Urinary bladder (tissue), 4 donors: ENCODE results near the gene SORCS2. TPM values are rescaled to one million over a fixed set of nuclear protein-coding genes. Genes with fewer than 3 reads are reported as not detected.

Experiments
- DNase-seq: peaks from one replicate; pipeline ENCODE4 v3.0.0-alpha.2; 2015; ENCODE audit errors: extremely low spot score
- H3K27ac ChIP-seq: one replicate; pipeline ENCODE4 v1.5.1; 2013; ENCODE audit warnings: low read depth, mild to moderate bottlenecking, moderate library complexity
- H3K36me3 ChIP-seq: one replicate; pipeline ENCODE4 v1.6.1; 2013; ENCODE audit warnings: mild to moderate bottlenecking, moderate library complexity; ENCODE audit not compliant: insufficient read depth
- H3K4me1 ChIP-seq: one replicate; pipeline ENCODE4 v1.6.1; 2013; ENCODE audit warnings: mild to moderate bottlenecking, moderate library complexity; ENCODE audit not compliant: insufficient read depth
- H3K4me3 ChIP-seq: one replicate; pipeline ENCODE4 v1.5.1; 2013; ENCODE audit warnings: low read depth, low read length
- WGBS: extraction: QIAGEN DNeasy Blood & Tissue Kit; methylation state at CpG from one replicate; pipeline ENCODE4 v1.1.7; 2013; 5-methylcytosine and 5-hydroxymethylcytosine counted together
- polyA plus RNA-seq: library from polyadenylated mRNA; stranded (reverse); fragments of 200-250 nt; gene quantifications from one replicate; pipeline ENCODE4 v1.2.3, GENCODE V29; 2013
- total RNA-seq: library from RNA; depleted of rRNA; stranded (reverse); fragments of >200 nt; gene quantifications from one replicate; pipeline ENCODE4 v1.2.3, GENCODE V29; 2014
- donor health status: healthy with polysubstance abuse.
- donor health status: healthy.

SORCS2 gene
- total and polyA plus RNA-seq, 2 donors: 5.3 to 10.8 TPM

DNA sequence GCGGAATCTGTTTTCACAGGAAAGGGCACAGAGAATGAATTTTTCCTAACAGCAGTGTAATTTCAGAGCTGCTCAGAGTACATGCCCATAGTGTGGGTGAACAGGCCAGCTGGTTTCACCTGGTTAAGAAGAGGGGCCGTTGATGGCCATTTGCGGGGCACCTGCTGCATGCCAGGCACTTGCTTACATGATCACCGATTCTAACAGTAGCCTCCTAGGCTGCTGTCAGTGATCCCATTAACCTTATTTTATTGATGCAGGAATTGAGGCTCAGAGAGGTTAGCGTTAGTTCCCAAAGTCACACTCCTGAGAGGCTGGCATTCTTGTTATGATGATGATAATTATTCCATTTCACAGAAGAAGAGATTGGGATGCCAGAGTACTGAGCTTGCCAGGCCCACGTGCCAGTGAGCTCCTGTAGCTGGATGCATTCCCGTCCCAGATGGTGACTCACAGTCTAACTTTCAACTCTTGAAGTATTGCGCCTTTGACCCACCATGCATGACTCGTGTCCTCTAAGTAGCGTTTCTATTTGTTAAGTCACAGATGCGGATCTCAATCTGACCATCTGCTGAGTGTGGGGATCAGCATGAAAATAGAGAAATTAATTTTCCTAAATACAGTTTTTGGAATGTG is 165.9 kb downstream of the SORCS2 start:
- H3K4me1 ChIP-seq: no peaks in the 10 kb centered on the region

DNA sequence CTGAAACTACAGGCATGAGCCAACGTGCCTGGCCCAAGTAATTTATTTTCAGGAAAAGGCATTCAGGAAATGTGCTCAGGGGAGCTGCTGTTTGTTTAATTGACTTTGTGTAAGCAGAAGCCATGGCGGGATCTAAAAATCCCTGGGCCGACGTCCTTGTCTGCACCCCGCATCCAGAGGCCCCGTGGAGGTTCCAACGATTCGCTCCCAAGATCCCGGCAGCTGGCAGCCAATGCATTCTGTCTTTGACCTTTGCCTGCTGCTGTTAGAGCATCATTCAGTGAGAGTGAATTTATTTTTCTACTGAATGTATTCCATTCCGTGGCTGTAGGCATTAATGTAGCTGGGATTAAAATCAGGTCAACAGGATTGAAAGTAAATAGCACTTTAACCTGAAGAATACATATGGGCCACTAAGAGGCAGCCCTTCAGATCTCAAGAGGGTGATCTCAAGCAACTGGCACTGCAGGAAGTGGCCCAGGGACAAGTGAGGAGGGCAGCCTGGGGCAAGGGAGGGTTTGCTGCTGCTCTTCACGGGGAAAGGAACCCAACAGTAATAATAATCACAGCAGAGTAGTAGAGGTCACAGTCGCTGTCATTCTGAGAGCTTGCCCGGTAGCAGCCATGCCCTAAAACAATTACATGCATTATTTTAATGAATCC is 167.2 kb downstream of the SORCS2 start:
- no peaks in the 10 kb centered on the region for H3K4me1 ChIP-seq
- no peak for DNase-seq
- H3K36me3 ChIP-seq: no peaks in the 10 kb centered on the region
- H3K4me3 ChIP-seq: no peak overlapping the region
- no peak overlapping the region for H3K27ac ChIP-seq
- WGBS: 64% methylated on average over 13 of the region's 13 CpGs

More for the DNA sequence above, 165.9 kb downstream of the SORCS2 start:
- 61% methylated on average over 11 of the region's 11 CpGs for WGBS
- H3K36me3 ChIP-seq: no peaks in the 10 kb centered on the region
- no peak for DNase-seq
- no peak overlapping the region for H3K4me3 ChIP-seq
- no peak overlapping the region for H3K27ac ChIP-seq

DNA sequence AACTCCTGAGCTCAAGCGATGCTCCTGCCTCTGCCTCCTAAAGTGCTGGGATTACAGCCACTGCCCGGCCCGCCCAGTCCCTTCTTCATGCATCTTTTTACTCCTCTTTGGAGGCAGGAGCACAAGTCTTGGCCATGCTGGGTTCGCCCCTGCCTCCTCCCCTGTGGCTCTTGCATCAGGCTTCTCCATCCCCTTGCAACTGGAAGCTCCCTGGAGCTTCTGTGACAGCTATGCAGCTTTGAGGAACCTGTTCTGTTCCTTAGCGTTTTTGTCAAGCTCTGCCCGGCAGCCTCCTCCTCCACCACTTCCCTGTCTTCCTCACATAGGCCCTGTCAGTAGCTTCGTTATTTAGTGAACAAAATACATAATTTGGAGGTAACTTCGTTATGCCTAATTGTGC is 168.5 kb downstream of the SORCS2 start:
- DNase-seq: no peak
- Histone ChIP-seq H3K36me3 (no peaks in the 10 kb centered on the region), H3K4me1 (no peaks in the 10 kb centered on the region), H3K27ac (no peak overlapping the region), H3K4me3 (no peak overlapping the region)
- 72% methylated on average over 8 of the region's 8 CpGs for WGBS

DNA sequence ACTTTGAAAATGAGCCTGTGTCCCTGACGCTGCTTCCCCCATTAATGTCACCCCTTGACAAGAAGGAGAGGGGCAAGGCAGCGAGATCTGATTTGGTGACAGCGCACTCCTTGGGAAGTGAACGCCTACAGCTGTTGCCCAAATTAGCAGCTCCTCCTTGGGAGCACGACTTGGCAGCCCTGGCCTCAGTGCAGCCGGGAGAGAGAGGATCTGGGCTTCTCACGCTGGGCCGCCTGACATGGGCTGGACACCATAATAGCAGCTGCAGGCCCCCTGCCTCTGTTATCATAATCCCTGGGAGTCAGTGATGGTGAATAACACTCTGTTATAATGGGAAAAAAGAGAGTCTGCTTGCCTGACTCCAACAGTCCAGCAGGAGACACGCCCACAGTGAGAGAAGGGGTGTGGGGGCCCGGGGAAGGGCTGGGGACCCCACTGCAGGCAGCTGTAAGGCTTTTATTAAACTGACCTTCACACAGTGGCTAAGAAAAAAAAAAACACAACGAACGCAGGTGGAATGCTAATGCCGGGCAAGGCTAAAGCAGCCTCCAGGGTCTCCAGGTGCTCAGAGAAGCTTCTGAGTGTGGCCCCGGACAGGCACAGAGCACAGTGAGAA is 169.1 kb downstream of the SORCS2 start:
- DNase-seq: no peak
- Histone ChIP-seq H3K27ac (no peak overlapping the region), H3K36me3 (no peaks in the 10 kb centered on the region), H3K4me3 (no peak overlapping the region), H3K4me1 (no peaks in the 10 kb centered on the region)
- 30% methylated on average over 14 of the region's 14 CpGs for WGBS

DNA sequence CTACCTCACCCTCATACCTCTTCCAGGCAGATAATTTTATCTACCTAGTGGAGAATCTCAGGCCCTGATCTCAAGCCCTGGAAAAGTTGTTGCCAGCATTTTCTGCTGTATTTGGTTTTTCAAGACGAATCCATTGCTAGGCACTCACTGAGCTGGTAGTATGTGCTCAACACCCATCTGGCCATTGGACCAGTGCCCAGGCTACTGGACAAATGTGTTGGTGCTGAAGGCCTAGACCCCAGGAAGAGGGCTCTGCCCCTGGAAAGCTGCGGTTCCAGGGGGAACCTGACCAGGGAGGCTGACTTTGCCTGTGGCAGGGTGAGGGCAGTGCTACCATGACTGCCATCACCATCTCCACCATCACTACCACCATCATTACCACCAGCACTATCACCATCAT is 170.0 kb downstream of the SORCS2 start:
- Histone ChIP-seq H3K4me3 (no peak overlapping the region), H3K27ac (no peak overlapping the region)

DNA sequence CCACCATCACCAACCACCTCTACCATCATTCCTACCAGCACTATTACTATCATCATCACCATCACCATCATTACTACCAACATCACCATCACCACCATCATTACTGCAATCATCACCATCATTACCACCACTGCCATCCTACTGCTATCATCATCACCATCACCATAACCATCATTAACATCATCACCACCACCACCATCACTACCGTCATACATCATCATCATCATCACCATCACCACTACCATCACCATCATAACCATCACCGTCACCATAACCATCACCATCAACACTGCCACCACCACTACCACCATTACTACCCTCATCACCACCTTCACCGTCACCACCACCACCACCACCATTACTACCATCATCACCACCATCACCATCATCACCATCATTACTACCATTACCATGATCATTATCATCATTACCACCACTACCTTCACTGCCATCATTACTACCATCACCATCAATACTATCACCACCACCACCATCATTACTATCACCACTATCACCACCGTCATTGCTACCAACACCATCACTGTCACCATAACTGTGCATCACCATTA is 170.6 kb downstream of the SORCS2 start:
- no peak overlapping the region for H3K4me3 ChIP-seq
- DNase-seq: no peak
- no peaks in the 10 kb centered on the region for H3K4me1 ChIP-seq
- no peak overlapping the region for H3K27ac ChIP-seq
- no peaks in the 10 kb centered on the region for H3K36me3 ChIP-seq
- 86% methylated on average over 4 of the region's 4 CpGs for WGBS

More for the DNA sequence above, 170.0 kb downstream of the SORCS2 start:
- 89% methylated on average over 2 of the region's 2 CpGs for WGBS
- Histone ChIP-seq H3K36me3 (no peaks in the 10 kb centered on the region), H3K4me1 (no peaks in the 10 kb centered on the region)
- no peak for DNase-seq

DNA sequence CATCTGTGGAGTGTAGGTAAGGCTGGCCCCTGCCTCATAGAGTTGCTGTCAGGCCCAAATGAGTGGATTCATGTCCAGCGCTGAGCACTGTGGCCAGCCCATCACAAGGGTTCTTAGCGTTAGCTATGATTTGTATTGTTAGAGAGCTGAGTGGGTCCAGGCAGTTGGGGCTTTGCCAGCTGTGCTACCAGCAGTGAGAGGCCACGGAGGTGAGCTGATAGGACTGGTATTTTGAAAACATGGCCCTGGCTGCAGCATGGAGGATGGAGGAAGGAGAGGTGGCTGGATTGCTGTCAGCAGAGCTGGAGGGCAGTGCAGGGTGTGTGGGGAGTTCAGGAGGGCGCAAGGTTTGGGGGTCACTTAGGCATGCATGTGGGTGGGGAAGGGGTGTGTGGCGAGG is 172.6 kb downstream of the SORCS2 start:
- Histone ChIP-seq H3K36me3 (no peaks in the 10 kb centered on the region), H3K4me1 (no peaks in the 10 kb centered on the region), H3K27ac (no peak overlapping the region), H3K4me3 (no peak overlapping the region)
- no peak for DNase-seq
- WGBS: 83% methylated on average over 5 of the region's 5 CpGs

DNA sequence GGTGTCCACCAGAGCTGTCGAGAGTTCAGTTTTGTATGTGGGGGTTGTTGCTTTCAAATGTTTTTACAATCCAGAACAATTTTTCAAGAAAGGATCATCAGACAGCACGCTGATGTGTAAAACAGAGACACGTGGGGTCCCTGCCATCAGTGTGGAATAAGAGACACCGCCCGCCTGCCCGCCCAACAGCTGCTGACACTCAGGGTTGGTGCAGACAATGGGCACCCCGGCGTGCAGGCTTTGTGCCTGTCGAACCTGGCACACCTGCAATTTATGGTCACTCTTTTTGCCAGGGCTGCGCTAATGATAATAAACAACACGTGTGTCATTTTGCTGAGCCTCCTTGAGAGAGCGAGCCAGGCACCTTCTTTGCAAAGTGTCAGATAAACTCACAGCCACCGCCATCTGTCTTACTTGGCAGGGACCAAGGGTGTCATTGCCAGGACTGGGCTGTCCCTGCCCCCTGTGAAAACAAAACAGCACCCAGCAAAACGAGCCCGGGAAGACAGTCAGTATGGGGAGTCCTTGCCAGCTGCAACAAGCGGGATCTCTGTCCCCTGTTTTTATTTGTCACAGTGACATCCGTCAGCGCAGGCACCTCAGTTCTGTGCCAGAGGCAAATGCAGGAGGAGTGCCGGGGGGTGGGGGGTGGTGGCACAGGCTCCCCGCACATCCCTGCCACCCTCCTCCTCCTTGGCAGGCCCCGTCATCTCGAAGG is 173.3 kb downstream of the SORCS2 start:
- Histone ChIP-seq H3K27ac (no peak overlapping the region), H3K4me3 (no peak overlapping the region), H3K4me1 (no peaks in the 10 kb centered on the region), H3K36me3 (no peaks in the 10 kb centered on the region)
- WGBS: 43% methylated on average over 22 of the region's 22 CpGs
- DNase-seq: no peak

DNA sequence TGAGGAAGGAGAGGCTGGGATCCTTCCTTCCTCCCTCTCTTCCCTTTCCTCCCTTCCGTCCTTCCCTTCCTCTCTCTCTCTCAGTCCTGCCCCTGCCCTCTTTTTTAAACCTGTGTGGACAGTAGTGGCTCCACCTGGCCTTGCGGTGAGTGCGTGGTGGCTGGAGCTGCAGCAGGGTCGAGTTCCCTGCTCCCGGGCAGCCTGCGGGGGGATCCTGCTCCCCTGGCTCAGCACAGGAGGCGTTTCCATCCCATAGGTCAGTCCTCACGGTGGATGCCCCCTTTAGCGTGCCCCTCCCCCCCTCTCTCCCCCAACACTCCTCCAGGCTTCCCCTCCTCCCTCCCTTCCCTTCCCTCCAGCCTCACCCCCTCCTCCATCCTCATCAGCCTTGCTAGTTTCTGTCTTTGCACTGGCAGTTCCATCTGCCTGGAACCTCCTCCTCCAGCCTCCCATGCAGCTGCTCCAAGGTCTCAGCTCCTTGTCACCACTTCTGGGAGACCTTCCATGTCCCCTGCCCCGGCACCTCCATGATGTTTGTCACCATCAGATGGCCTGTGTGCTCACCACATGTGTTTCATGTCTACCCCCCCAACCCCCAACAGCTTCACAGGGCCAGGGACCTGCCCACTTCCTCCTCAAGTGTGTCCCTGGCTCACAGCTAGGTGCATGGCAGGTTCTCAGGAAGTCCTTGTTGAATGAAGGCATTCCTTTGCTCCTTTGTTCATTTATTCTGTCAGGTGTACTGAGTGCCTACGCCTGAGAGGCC is 174.0 kb downstream of the SORCS2 start:
- H3K36me3 ChIP-seq: no peaks in the 10 kb centered on the region
- 68% methylated on average over 11 of the region's 11 CpGs for WGBS
- no peak overlapping the region for H3K27ac ChIP-seq
- H3K4me1 ChIP-seq: no peaks in the 10 kb centered on the region
- DNase-seq: no peak
- no peak overlapping the region for H3K4me3 ChIP-seq

DNA sequence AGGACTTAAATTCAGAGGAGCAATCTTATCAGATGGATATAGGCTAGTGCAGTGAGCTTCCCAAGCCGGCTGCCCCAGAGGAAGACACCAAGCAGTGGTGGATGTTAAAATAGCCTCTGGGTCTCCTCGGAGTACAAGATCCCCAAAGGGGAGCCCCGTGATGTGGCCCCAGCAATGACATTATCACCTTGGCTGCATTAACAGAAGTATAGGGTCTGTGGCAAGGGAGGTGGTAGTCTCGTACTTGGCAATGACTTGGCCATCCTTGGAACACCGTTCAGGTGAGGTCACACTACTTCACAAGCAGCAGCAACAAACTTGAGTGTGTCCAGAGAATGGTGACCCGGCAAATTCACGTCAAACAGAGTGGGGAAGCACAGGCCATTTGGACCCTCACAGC is 174.6 kb downstream of the SORCS2 start:
- 86% methylated on average over 7 of the region's 7 CpGs for WGBS
- DNase-seq: no peak

DNA sequence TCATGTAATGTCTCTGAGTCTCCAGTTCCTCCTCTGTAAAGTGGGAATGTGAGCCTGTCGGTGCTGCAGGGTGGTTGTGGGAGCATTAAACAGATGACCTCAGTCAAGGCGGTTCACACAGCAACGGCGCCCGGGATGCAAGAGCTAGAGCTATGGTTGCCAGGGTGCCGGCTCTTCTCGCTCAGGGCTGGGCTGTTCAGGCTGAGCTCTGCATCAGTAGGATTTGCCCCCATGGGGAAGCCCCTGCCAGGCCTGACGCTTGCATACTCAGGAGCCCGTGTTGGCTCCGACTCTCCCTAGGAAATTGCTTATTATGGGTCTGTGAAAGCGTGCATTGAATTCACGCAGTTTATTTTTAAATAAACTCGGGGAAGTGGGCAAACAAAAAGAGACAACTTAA is 175.1 kb downstream of the SORCS2 start:
- 44% methylated on average over 13 of the region's 13 CpGs for WGBS
- H3K36me3 ChIP-seq: no peaks in the 10 kb centered on the region
- H3K27ac ChIP-seq: no peak overlapping the region
- H3K4me3 ChIP-seq: no peak overlapping the region
- H3K4me1 ChIP-seq: no peaks in the 10 kb centered on the region
- DNase-seq: no peak

More for the DNA sequence above, 174.6 kb downstream of the SORCS2 start:
- Histone ChIP-seq H3K27ac (no peak overlapping the region), H3K4me1 (no peaks in the 10 kb centered on the region), H3K36me3 (no peaks in the 10 kb centered on the region), H3K4me3 (no peak overlapping the region)

DNA sequence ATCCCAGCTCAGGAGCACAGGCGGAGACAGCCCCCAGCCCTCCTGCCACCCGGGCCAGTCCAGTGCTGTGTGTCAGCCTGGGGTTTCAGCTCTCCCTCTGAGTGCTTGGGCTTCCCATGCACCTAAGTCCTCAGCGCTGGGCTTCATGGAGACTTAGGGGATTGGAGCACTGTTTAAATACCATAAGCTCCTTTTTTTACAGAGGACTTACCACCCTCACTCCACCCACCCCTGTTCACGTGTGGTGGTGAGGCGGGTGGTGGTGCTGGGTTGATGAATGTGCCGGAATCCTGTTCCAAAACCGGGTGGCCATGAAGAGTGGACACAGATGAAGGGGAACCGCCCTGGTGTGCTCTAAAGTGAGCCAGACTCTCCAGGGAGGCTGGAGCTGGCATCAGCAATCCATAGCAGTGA is 175.5 kb downstream of the SORCS2 start:
- no peak overlapping the region for H3K27ac ChIP-seq
- H3K36me3 ChIP-seq: no peaks in the 10 kb centered on the region
- 51% methylated on average over 8 of the region's 8 CpGs for WGBS
- no peak for DNase-seq
- no peak overlapping the region for H3K4me3 ChIP-seq
- no peaks in the 10 kb centered on the region for H3K4me1 ChIP-seq

DNA sequence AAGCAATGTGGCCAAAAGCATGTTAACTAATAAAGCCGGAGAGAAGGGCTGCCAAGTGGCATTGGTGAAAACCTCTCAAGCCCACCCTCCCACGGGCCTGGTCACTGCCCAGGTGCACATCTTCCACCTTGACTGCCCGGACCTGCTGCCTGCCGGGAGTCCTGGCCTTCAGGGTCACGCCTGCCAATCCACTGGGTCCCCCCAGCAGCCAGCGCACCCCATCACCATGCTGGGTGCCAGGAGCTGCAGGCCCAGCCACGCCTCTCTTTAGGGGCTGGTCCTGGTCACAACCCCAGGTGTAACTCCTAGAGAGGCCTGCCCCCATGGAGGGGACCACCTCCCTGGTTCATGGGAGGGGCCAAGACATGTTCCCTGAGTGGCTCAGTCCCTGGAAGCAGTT is 176.0 kb downstream of the SORCS2 start:
- WGBS: 82% methylated on average over 7 of the region's 7 CpGs
- no peak for DNase-seq
- H3K36me3 ChIP-seq: no peaks in the 10 kb centered on the region
- H3K4me1 ChIP-seq: no peaks in the 10 kb centered on the region
- no peak overlapping the region for H3K4me3 ChIP-seq
- H3K27ac ChIP-seq: no peak overlapping the region
